Endothelial cell of umbilical vein (primary cell): Measurements from ENCODE around the gene PKNOX2. TPM values are rescaled to one million over a fixed set of nuclear protein-coding genes. Genes with fewer than 3 reads are reported as not detected.

ENCODE experiments used
- BruUV-seq: library from RNA; stranded (reverse); fragments of 400-500 nt; replicated peaks from 2 replicates; lab custom pipeline; 2021; lab: Mats Ljungman, UMichigan
- CTCF ChIA-PET: fragments of 300-600, 350-600 bp; sonication (Branson Sonifier 250); formaldehyde crosslinking; loops from one replicate; lab custom pipeline; 2021; ENCODE audit warnings: antibody characterized with exemption, inconsistent platforms; lab: Charles Lee
- POLR2A ChIA-PET: fragments of 300-600, 350-600 bp; sonication (Branson Sonifier 250); formaldehyde crosslinking; loops from one replicate; lab custom pipeline; 2021; ENCODE audit warnings: antibody characterized with exemption, inconsistent platforms; lab: Charles Lee
- DNase-seq: peaks from one replicate; pipeline ENCODE4 v3.0.0-alpha.2; 2011; ENCODE audit warnings: low read depth, low spot score
- FAIRE-seq: peaks from 2 replicates; lab custom pipeline; 2011; peaks lifted over from hg19 to GRCh38; lab: Jason Lieb, UNC
- H2AFZ ChIP-seq: 2 replicates; pipeline ENCODE4 v1.6.0; 2012; ENCODE audit warnings: low read depth, low read length, control low read depth, inconsistent platforms
- H3K27ac ChIP-seq: 2 replicates; pipeline ENCODE4 v1.5.1; 2011; ENCODE audit warnings: low read depth, mild to moderate bottlenecking, control low read depth, low read length, moderate library complexity; ENCODE audit not compliant: insufficient read depth
- H3K27me3 ChIP-seq, 2 experiments: 2 replicates each; pipeline versions ENCODE4 v1.6.0 to v1.6.1; 2011; ENCODE audit warnings: low read length in 2 of 2, mixed read lengths in 1 of 2; ENCODE audit not compliant: control insufficient read depth in 2 of 2, insufficient read depth in 2 of 2
- H3K36me3 ChIP-seq, 2 experiments: 2 replicates in 1 of 2; 3 replicates in 1 of 2; pipeline ENCODE4 v1.5.1; 2011; ENCODE audit warnings: low read length in 2 of 2, mild to moderate bottlenecking in 1 of 2, moderate library complexity in 1 of 2; ENCODE audit not compliant: control insufficient read depth in 2 of 2, insufficient read depth in 2 of 2; ENCODE audit errors: extremely low read depth in 1 of 2
- H3K4me1 ChIP-seq: 3 replicates; pipeline ENCODE4 v1.5.1; 2011; ENCODE audit warnings: mild to moderate bottlenecking, low read length; ENCODE audit not compliant: control insufficient read depth, insufficient read depth; ENCODE audit errors: extremely low read depth
- H3K4me2 ChIP-seq: 2 replicates; pipeline ENCODE4 v1.6.1; 2011; ENCODE audit warnings: low read length, control low read depth, mixed read lengths; ENCODE audit not compliant: insufficient read depth
- H3K4me3 ChIP-seq, 3 experiments: fragments of 200-600 bp in 1 of 3; sonication (generic), shearing (Covaris generic) in 1 of 3; replicated peaks in 1 of 3; 2 replicates each; pipeline ENCODE4 v1.5.1; 2011 to 2016; ENCODE audit warnings: control low read depth in 3 of 3, low read length in 3 of 3, mild to moderate bottlenecking in 2 of 3, inconsistent platforms in 1 of 3, low read depth in 1 of 3, moderate library complexity in 1 of 3; ENCODE audit not compliant: insufficient read depth in 1 of 3
- H3K79me2 ChIP-seq: 2 replicates; pipeline ENCODE4 v1.6.0; 2012; ENCODE audit warnings: low read length, inconsistent platforms; ENCODE audit not compliant: control insufficient read depth, insufficient read depth
- H3K9ac ChIP-seq: replicated peaks from 2 replicates; pipeline ENCODE3; 2011; ENCODE audit warnings: low read length, control low read depth; ENCODE audit not compliant: insufficient read depth; ENCODE audit errors: extremely low read depth
- H3K9me1 ChIP-seq: replicated peaks from 3 replicates; pipeline ENCODE4 v1.6.0; 2011; ENCODE audit warnings: mild to moderate bottlenecking, low read length; ENCODE audit not compliant: control insufficient read depth, insufficient read depth; ENCODE audit errors: extremely low read depth
- H3K9me3 ChIP-seq: replicated peaks from 2 replicates; pipeline ENCODE4 v1.5.1; 2012; ENCODE audit warnings: low read length, inconsistent platforms; ENCODE audit not compliant: control insufficient read depth, insufficient read depth
- H4K20me1 ChIP-seq: replicated peaks from 2 replicates; pipeline ENCODE3; 2011; ENCODE audit warnings: mild to moderate bottlenecking, low read length; ENCODE audit not compliant: control insufficient read depth, insufficient read depth; ENCODE audit errors: extremely low read depth
- CTCF ChIP-seq, 2 donors: IDR thresholded peaks; 1 replicate in 1 of 2; 2 replicates in 1 of 2; pipeline ENCODE4 v1.5.1; 2011; ENCODE audit warnings: low read length in 2 of 2, mild to moderate bottlenecking in 2 of 2, moderate library complexity in 2 of 2, control low read depth in 1 of 2, inconsistent platforms in 1 of 2, low read depth in 1 of 2; ENCODE audit not compliant: insufficient read depth in 1 of 2; ENCODE audit errors: extremely low read depth in 1 of 2
- EZH2 ChIP-seq: IDR thresholded peaks from 2 replicates; pipeline ENCODE4 v1.6.1; 2012; ENCODE audit warnings: borderline replicate concordance, low read depth, mild to moderate bottlenecking, moderate library complexity, low read length, inconsistent platforms; ENCODE audit not compliant: severe bottlenecking
- FOS ChIP-seq: IDR thresholded peaks from 2 replicates; pipeline ENCODE4 v1.6.1; 2011; ENCODE audit warnings: mild to moderate bottlenecking, low read length, moderate library complexity, borderline replicate concordance; ENCODE audit not compliant: insufficient read depth
- GATA2 ChIP-seq: IDR thresholded peaks from 2 replicates; pipeline ENCODE4 v1.7.0; 2011; ENCODE audit warnings: low read depth, mild to moderate bottlenecking, moderate library complexity, mixed read lengths, low read length; ENCODE audit not compliant: insufficient read length, insufficient read depth
- JUN ChIP-seq: IDR thresholded peaks from 2 replicates; pipeline ENCODE4 v1.6.1; 2011; ENCODE audit warnings: borderline replicate concordance, low read depth; ENCODE audit not compliant: insufficient read length, insufficient read depth
- MAX ChIP-seq: IDR thresholded peaks from 2 replicates; pipeline ENCODE4 v1.6.1; 2011; ENCODE audit not compliant: insufficient read depth, insufficient read length
- POLR2AphosphoS5 ChIP-seq: IDR thresholded peaks from 2 replicates; pipeline ENCODE4 v1.6.1; 2012; ENCODE audit warnings: low read depth, mild to moderate bottlenecking, control low read depth, low read length, moderate library complexity; ENCODE audit not compliant: insufficient read depth
- dilution Hi-C: fragments of 300-500 bp; cut with MboI; formaldehyde crosslinking; loops from one replicate; pipeline ENCODE4 v1.15.0; 2019; ENCODE audit warnings: low sequenced_read_pairs; ENCODE audit not compliant: extremely low pct_ligation_motif_present
- intact Hi-C: fragments of 100-400 bp; cut with micrococcal nuclease; formaldehyde crosslinking; loops from one replicate; pipeline ENCODE4 v1.10.0; 2022
- polyA plus RNA-seq, 4 experiments: library from polyadenylated mRNA; depleted of rRNA in 3 of 4; stranded (reverse) in 3 of 4; unstranded in 1 of 4; fragments of >200 nt; gene quantifications; 2 replicates each; pipeline versions ENCODE4 v1.2.1 to v1.2.3, GENCODE V29; 2011 to 2012; ENCODE audit warnings: missing spikeins in 1 of 4
- total RNA-seq: library from RNA; stranded (reverse); gene quantifications from 2 replicates; pipeline ENCODE4 v1.2.3, GENCODE V29; 2021

PKNOX2 gene
- total and polyA plus RNA-seq, 2 donors (not counting 3 experiments of a cell fraction or from before 2014, with no cell fraction given) = 0.11 to 0.91 TPM

- H3K4me1 ChIP-seq = no peaks in the 10 kb centered on the region
- H3K27me3 ChIP-seq = peaks cover 0 to 15% of the 10 kb centered on the region in 2 experiments
- H3K4me3 ChIP-seq = no peak overlapping the region
- intact Hi-C loops (no loop called here), dilution Hi-C loops (no loop called here)
- no peaks in the 10 kb centered on the region for H3K9me1 ChIP-seq
- BruUV-seq = no TSS peak
- no peak overlapping the region for H3K9ac ChIP-seq
- H3K36me3 ChIP-seq = no peaks in the 10 kb centered on the region
- DNase-seq = no peak
- no peak for TF ChIP-seq CTCF (IDR thresholded peaks at IDR 0.05; ENCODE audit: extremely low read depth in 1 of 2, insufficient read depth in 1 of 2, low read depth in 1 of 2, low read length in 2 of 2)
- no peak for TF ChIP-seq JUN
- no peak for TF ChIP-seq POLR2AphosphoS5
- no peak for TF ChIP-seq GATA2
- no peak for TF ChIP-seq FOS
- no peak for TF ChIP-seq EZH2
- TF ChIP-seq MAX = no peak
- no peaks in the 10 kb centered on the region for H3K9me3 ChIP-seq
- H3K4me2 ChIP-seq = no peak overlapping the region
- no peaks in the 10 kb centered on the region for H4K20me1 ChIP-seq
- POLR2A ChIA-PET = no interaction called here
- no peaks in the 10 kb centered on the region for H3K79me2 ChIP-seq
- FAIRE-seq = no peak
- CTCF ChIA-PET = interaction anchor here (1.5 to 1.6 kb wide), 2 partner anchors 169 kb away, joined by 4 to 5 read pairs; no protein-coding TSS in a partner anchor
- no peak overlapping the region for H2AFZ ChIP-seq
- H3K27ac ChIP-seq = no peak overlapping the region
Measured at GRCh38 chr11:125176866-125177265, 12.3 kb downstream of the PKNOX2 start.
